Activated CD8-positive, alpha-beta T cell treated with anti-CD3 and anti-CD28 coated beads, Interleukin-2, amount 10 ng/mL, durations not matched to agents 7 days and 5 days (primary cell): ENCODE data around the gene TOGARAM1. TPM values are rescaled to one million over a fixed set of nuclear protein-coding genes. Genes with fewer than 3 reads are reported as not detected.

Experiments
- ATAC-seq: fragments of 150-1000 bp; cut with Tn5 transposase; one replicate; pipeline ENCODE4 v1.10.0; 2021; ENCODE audit warnings: moderate library complexity
- CTCF ChIA-PET: fragments of 350-600 bp; sonication (Branson Sonifier 250); formaldehyde crosslinking; loops from one replicate; lab custom pipeline; 2021; ENCODE audit warnings: antibody characterized with exemption; lab: Charles Lee
- POLR2A ChIA-PET: fragments of 350-600 bp; sonication (Branson Sonifier 250); formaldehyde crosslinking; loops from one replicate; lab custom pipeline; 2021; ENCODE audit warnings: antibody characterized with exemption; lab: Charles Lee
- DNase-seq: peaks from one replicate; pipeline ENCODE4 v3.0.0-alpha.2; 2020
- H3K27ac Mint-ChIP-seq: one replicate; pipeline ENCODE4 v1.8.0; 2021; ENCODE audit warnings: mild to moderate bottlenecking, mixed read lengths
- H3K27me3 Mint-ChIP-seq: one replicate; pipeline ENCODE4 v1.8.0; 2021; ENCODE audit warnings: low read depth, mixed read lengths
- H3K36me3 Mint-ChIP-seq: one replicate; pipeline ENCODE4 v1.8.0; 2021; ENCODE audit warnings: low read depth, mixed read lengths
- H3K4me1 Mint-ChIP-seq: one replicate; pipeline ENCODE4 v1.8.0; 2021; ENCODE audit warnings: low read depth, mixed read lengths
- H3K4me3 Mint-ChIP-seq: one replicate; pipeline ENCODE4 v1.8.0; 2021; ENCODE audit warnings: mild to moderate bottlenecking, mixed read lengths
- H3K9me3 Mint-ChIP-seq: one replicate; pipeline ENCODE4 v1.8.0; 2022; ENCODE audit warnings: mixed read lengths; ENCODE audit not compliant: insufficient read depth
- total RNA-seq, 2 experiments: library from RNA; stranded (reverse); gene quantifications; one replicate each; pipeline ENCODE4 v1.2.3, GENCODE V29; 2021

The TOGARAM1 gene
- total RNA-seq, 2 experiments from 2014 or later = 8.9 to 9.5 TPM

- Mint-ChIP-seq H3K36me3 (peaks cover 32% of the 10 kb centered on the region), H3K4me3 (no peak overlapping the region), H3K27me3 (no peaks in the 10 kb centered on the region), H3K9me3 (peaks cover 4% of the 10 kb centered on the region), H3K4me1 (peaks cover 59% of the 10 kb centered on the region), H3K27ac (no peak overlapping the region)
- POLR2A ChIA-PET = interaction anchor here (0.6 to 2.9 kb wide), 11 partner anchors 14 to 816 kb away, joined by 3 to 31 read pairs (median 6); partner anchors contain the start of genes FANCM, FKBP3 and PRPF39
- no peak for ATAC-seq
- DNase-seq = no peak
- CTCF ChIA-PET = interaction anchor here (0.9 to 2.6 kb wide), 4 partner anchors 38 to 306 kb away, joined by 3 to 10 read pairs (median 3); no protein-coding TSS in a partner anchor
These were observed 1.1 kb downstream of the TOGARAM1 start for GRCh38 chr14:44963044-44963528.

GRCh38 chr14:44963775-44964380 lies 1.9 kb downstream of the TOGARAM1 start:
- Mint-ChIP-seq H3K4me3 (no peak overlapping the region), H3K9me3 (peaks cover 8% of the 10 kb centered on the region), H3K27me3 (no peaks in the 10 kb centered on the region), H3K27ac (no peak overlapping the region), H3K36me3 (peaks cover 38% of the 10 kb centered on the region), H3K4me1 (peaks cover 61% of the 10 kb centered on the region)
- ChIA-PET POLR2A (interaction anchor here (0.6 to 2.7 kb wide), 4 partner anchors 21 to 816 kb away, joined by 3 to 31 read pairs (median 6); partner anchors contain the start of genes FANCM and FKBP3), CTCF (interaction anchor here (0.8 to 0.9 kb wide), 2 partner anchors 15 to 305 kb away, joined by 3 read pairs; no protein-coding TSS in a partner anchor)
- DNase-seq (no peak), ATAC-seq (no peak)

GRCh38 chr14:44966601-44967336 lies 4.8 kb downstream of the TOGARAM1 start:
- H3K4me1 Mint-ChIP-seq = peaks cover 68% of the 10 kb centered on the region
- no peaks in the 10 kb centered on the region for H3K27me3 Mint-ChIP-seq
- peak overlapping the region; percentile 44 for H3K4me3 Mint-ChIP-seq
- H3K36me3 Mint-ChIP-seq = peaks cover 62% of the 10 kb centered on the region
- peaks cover 29% of the 10 kb centered on the region for H3K9me3 Mint-ChIP-seq
- DNase-seq (no peak), ATAC-seq (no peak)
- ChIA-PET POLR2A (no interaction called here), CTCF (no interaction called here)
- H3K27ac Mint-ChIP-seq = no peak overlapping the region

- peaks cover 32% of the 10 kb centered on the region for H3K9me3 Mint-ChIP-seq
- H3K27ac Mint-ChIP-seq = no peak overlapping the region
- ChIA-PET POLR2A (no interaction called here), CTCF (no interaction called here)
- H3K36me3 Mint-ChIP-seq = peaks cover 62% of the 10 kb centered on the region
- DNase-seq = no peak
- no peaks in the 10 kb centered on the region for H3K27me3 Mint-ChIP-seq
- no peak overlapping the region for H3K4me3 Mint-ChIP-seq
- H3K4me1 Mint-ChIP-seq = peaks cover 61% of the 10 kb centered on the region
- no peak for ATAC-seq
These were observed 6.7 kb downstream of the TOGARAM1 start for GRCh38 chr14:44968714-44969113.

- POLR2A ChIA-PET = no interaction called here
- peaks cover 28% of the 10 kb centered on the region for H3K9me3 Mint-ChIP-seq
- DNase-seq = no peak
- peaks cover 45% of the 10 kb centered on the region for H3K36me3 Mint-ChIP-seq
- peaks cover 49% of the 10 kb centered on the region for H3K4me1 Mint-ChIP-seq
- H3K27ac Mint-ChIP-seq = no peak overlapping the region
- H3K4me3 Mint-ChIP-seq = no peak overlapping the region
- no peaks in the 10 kb centered on the region for H3K27me3 Mint-ChIP-seq
- no peak for ATAC-seq
- CTCF ChIA-PET = no interaction called here
These were observed 8.9 kb downstream of the TOGARAM1 start for GRCh38 chr14:44970907-44971306.

- Mint-ChIP-seq H3K36me3 (peaks cover 47% of the 10 kb centered on the region), H3K9me3 (peaks cover 28% of the 10 kb centered on the region), H3K4me3 (no peak overlapping the region), H3K27me3 (no peaks in the 10 kb centered on the region), H3K4me1 (peaks cover 49% of the 10 kb centered on the region), H3K27ac (no peak overlapping the region)
- CTCF ChIA-PET = no interaction called here
- ATAC-seq (no peak), DNase-seq (no peak)
- POLR2A ChIA-PET = no interaction called here
These were observed 9.5 kb downstream of the TOGARAM1 start for GRCh38 chr14:44971459-44971858.

GRCh38 chr14:44979273-44979672 lies 17.3 kb downstream of the TOGARAM1 start:
- H3K4me3 Mint-ChIP-seq = no peak overlapping the region
- ATAC-seq = no peak
- H3K9me3 Mint-ChIP-seq = no peaks in the 10 kb centered on the region
- peaks cover 5% of the 10 kb centered on the region for H3K36me3 Mint-ChIP-seq
- CTCF ChIA-PET = interaction anchor here (1.1 to 1.3 kb wide), 2 partner anchors 9 to 15 kb away, joined by 3 to 4 read pairs; no protein-coding TSS in a partner anchor
- no peaks in the 10 kb centered on the region for H3K27me3 Mint-ChIP-seq
- POLR2A ChIA-PET = interaction anchor here (0.6 to 1.0 kb wide), 2 partner anchors 17 to 59 kb away, joined by 3 to 5 read pairs; partner anchors contain the start of genes KLHL28 and TOGARAM1
- DNase-seq = no peak
- no peak overlapping the region for H3K27ac Mint-ChIP-seq
- no peaks in the 10 kb centered on the region for H3K4me1 Mint-ChIP-seq

- POLR2A ChIA-PET = interaction anchor here (1.0 kb wide), 1 partner anchor 17 kb away, joined by 3 read pairs; the partner anchor contains the start of genes KLHL28 and TOGARAM1
These were observed 17.9 kb downstream of the TOGARAM1 start for GRCh38 chr14:44979740-44980356.

GRCh38 chr14:44981198-44981597 lies 19.2 kb downstream of the TOGARAM1 start:
- no peak overlapping the region for H3K27ac Mint-ChIP-seq
- H3K4me3 Mint-ChIP-seq = no peak overlapping the region
- no peaks in the 10 kb centered on the region for H3K4me1 Mint-ChIP-seq
- peaks cover 3% of the 10 kb centered on the region for H3K36me3 Mint-ChIP-seq
- CTCF ChIA-PET = no interaction called here
- no peaks in the 10 kb centered on the region for H3K9me3 Mint-ChIP-seq
- DNase-seq (no peak), ATAC-seq (no peak)
- POLR2A ChIA-PET = no interaction called here
- H3K27me3 Mint-ChIP-seq = no peaks in the 10 kb centered on the region

More at GRCh38 chr14:44979740-44980356, 17.9 kb downstream of the TOGARAM1 start:
- CTCF ChIA-PET = no interaction called here
- ATAC-seq (no peak), DNase-seq (no peak)
- Mint-ChIP-seq H3K36me3 (peaks cover 5% of the 10 kb centered on the region), H3K27ac (no peak overlapping the region), H3K4me1 (no peaks in the 10 kb centered on the region), H3K9me3 (no peaks in the 10 kb centered on the region), H3K27me3 (no peaks in the 10 kb centered on the region), H3K4me3 (no peak overlapping the region)

GRCh38 chr14:44982594-44982993 lies 20.6 kb downstream of the TOGARAM1 start:
- ATAC-seq (no peak), DNase-seq (no peak)
- H3K4me1 Mint-ChIP-seq = no peaks in the 10 kb centered on the region
- CTCF ChIA-PET = no interaction called here
- peaks cover 5% of the 10 kb centered on the region for H3K36me3 Mint-ChIP-seq
- POLR2A ChIA-PET = interaction anchor here (1.0 kb wide), 1 partner anchor 20 kb away, joined by 3 read pairs; the partner anchor contains the start of gene TOGARAM1
- no peak overlapping the region for H3K4me3 Mint-ChIP-seq
- H3K27ac Mint-ChIP-seq = no peak overlapping the region
- no peaks in the 10 kb centered on the region for H3K27me3 Mint-ChIP-seq
- H3K9me3 Mint-ChIP-seq = no peaks in the 10 kb centered on the region

- Mint-ChIP-seq H3K27me3 (no peaks in the 10 kb centered on the region), H3K4me3 (no peak overlapping the region), H3K9me3 (no peaks in the 10 kb centered on the region), H3K27ac (no peak overlapping the region), H3K4me1 (no peaks in the 10 kb centered on the region), H3K36me3 (peaks cover 2% of the 10 kb centered on the region)
- POLR2A ChIA-PET = no interaction called here
- DNase-seq = no peak
- ATAC-seq = no peak
- CTCF ChIA-PET = no interaction called here
These were observed 26.7 kb downstream of the TOGARAM1 start for GRCh38 chr14:44988694-44989093.
